ENCODE data around the gene KRTAP12-1. TPM values are rescaled to one million over a fixed set of nuclear protein-coding genes. Genes with fewer than 3 reads are reported as not detected.

KRTAP12-1 gene
- total and polyA plus RNA-seq, 3 donors from 2014 or later: not detected

DNA sequence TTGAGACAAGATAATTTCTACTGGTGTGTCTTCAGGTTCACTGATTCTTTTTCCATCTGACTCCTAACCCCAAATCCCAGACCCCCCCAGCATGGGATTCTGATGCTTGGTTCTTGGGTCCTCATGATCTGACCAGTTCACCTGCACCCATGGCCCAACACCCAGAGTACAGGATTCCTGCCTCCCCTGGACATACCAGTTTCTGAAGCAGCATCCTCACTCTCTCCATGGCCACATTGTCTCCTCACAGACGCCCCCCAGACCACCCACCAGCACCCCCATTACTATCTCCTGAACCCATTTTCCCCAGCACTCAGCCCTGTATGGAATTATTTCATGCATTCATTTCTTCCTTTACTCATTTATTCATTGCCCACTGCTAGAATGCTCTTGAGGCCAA, 25.1 kb downstream of the KRTAP12-1 start:
- TF ChIP-seq, protein P1, sequence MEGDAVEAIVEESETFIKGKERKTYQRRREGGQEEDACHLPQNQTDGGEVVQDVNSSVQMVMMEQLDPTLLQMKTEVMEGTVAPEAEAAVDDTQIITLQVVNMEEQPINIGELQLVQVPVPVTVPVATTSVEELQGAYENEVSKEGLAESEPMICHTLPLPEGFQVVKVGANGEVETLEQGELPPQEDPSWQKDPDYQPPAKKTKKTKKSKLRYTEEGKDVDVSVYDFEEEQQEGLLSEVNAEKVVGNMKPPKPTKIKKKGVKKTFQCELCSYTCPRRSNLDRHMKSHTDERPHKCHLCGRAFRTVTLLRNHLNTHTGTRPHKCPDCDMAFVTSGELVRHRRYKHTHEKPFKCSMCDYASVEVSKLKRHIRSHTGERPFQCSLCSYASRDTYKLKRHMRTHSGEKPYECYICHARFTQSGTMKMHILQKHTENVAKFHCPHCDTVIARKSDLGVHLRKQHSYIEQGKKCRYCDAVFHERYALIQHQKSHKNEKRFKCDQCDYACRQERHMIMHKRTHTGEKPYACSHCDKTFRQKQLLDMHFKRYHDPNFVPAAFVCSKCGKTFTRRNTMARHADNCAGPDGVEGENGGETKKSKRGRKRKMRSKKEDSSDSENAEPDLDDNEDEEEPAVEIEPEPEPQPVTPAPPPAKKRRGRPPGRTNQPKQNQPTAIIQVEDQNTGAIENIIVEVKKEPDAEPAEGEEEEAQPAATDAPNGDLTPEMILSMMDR (IDR thresholded peaks at IDR 0.05): no peak
- TF ChIP-seq POLR2A (IDR thresholded peaks at IDR 0.05): no peak
- WGBS, 2 donors: 48 to 53% methylated on average over 1 of the region's 1 CpG
- H3K4me1 ChIP-seq: no peaks in the 10 kb centered on the region
- no peaks in the 10 kb centered on the region for H3K27me3 ChIP-seq
- no peak overlapping the region for H3K27ac ChIP-seq
- no peak for DNase-seq
- no peaks in the 10 kb centered on the region for H3K36me3 ChIP-seq (ENCODE audit: low read depth, missing control alignments)
- intact Hi-C loops (cut with DNase I; ENCODE audit: low total_unique reads): no loop called here
- no peaks in the 10 kb centered on the region for H3K9me3 ChIP-seq
- no peak overlapping the region for H3K4me3 ChIP-seq

GRCh38 chr21:44654576-44655175, 27.3 kb downstream of the KRTAP12-1 start, which contains the start of gene KRTAP12-4:
KRTAP12-4 (minus strand) TSS chr21:44654659; CDS start chr21:44654614, 45 bp downstream.
- Histone ChIP-seq H3K4me1 (no peaks in the 10 kb centered on the region), H3K27ac (no peak within 1 kb of the TSS), H3K9me3 (no peaks in the 10 kb centered on the region), H3K4me3 (no peak within 1 kb of the TSS), H3K36me3 (ENCODE audit: low read depth, missing control alignments) (no peaks in the 10 kb centered on the region), H3K27me3 (no peaks in the 10 kb centered on the region)
- DNase-seq: no peak
- WGBS, 2 donors: 60 to 81% methylated on average over 8 to 9 of the region's 9 CpGs
- no peak for TF ChIP-seq POLR2A (IDR thresholded peaks at IDR 0.05)
- TF ChIP-seq, protein P1 (IDR thresholded peaks at IDR 0.05): no peak
- intact Hi-C loops (cut with DNase I; ENCODE audit: low total_unique reads): no loop called here

DNA sequence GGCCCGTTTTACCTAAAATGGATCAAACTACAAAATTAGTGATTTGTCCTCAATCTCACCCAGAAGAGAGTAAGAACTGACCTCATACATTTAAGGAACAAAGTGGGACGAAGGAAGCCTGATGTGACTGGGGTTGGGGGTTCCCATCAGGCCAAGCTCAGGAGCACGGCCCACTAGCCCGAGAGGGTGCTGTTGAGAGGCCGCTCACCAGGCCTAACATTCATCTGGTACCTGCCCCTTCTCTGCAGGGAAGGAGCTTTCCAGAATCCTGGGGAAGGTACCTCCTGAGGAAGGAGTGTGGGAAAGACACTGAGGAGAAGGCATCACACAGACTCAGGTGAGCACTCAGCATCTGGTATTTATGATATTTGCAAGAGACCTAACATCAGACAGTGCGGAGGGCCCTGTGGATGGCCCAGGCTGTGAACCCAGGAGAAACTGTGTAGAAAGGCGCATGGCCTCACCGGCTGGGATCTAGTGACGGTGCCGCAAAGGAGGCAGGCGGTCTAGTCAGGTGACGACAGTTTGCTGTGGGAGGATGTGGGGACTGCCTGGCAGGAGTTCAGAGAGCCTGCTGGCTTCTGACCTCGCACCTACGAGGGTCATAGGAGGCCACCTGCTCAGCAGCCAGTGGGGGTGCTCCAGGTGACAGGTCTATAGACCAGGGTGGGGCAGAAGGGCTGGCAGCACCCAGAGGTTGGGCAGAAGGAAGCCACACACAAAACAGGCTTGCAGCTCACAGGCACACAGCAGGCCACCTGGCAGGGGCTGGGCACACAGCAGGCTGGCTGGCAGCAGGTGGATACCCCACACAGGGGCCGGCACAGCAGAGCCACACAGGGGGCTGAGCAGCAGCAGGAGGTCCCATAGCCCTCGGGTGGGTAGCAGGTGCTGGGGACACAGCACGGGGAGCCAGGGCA, 28.0 kb downstream of the KRTAP12-1 start:
- no peak for TF ChIP-seq POLR2A (IDR thresholded peaks at IDR 0.05)
- TF ChIP-seq, protein P1 (IDR thresholded peaks at IDR 0.05): no peak
- no peak overlapping the region for H3K27ac ChIP-seq
- WGBS, 2 donors: 81 to 87% methylated on average over 14 to 17 of the region's 17 CpGs
- H3K36me3 ChIP-seq (ENCODE audit: low read depth, missing control alignments): no peaks in the 10 kb centered on the region
- no peak for DNase-seq
- intact Hi-C loops (cut with DNase I; ENCODE audit: low total_unique reads): no loop called here
- H3K4me3 ChIP-seq: no peak overlapping the region
- H3K27me3 ChIP-seq: no peaks in the 10 kb centered on the region
- H3K9me3 ChIP-seq: no peaks in the 10 kb centered on the region
- H3K4me1 ChIP-seq: no peaks in the 10 kb centered on the region

DNA sequence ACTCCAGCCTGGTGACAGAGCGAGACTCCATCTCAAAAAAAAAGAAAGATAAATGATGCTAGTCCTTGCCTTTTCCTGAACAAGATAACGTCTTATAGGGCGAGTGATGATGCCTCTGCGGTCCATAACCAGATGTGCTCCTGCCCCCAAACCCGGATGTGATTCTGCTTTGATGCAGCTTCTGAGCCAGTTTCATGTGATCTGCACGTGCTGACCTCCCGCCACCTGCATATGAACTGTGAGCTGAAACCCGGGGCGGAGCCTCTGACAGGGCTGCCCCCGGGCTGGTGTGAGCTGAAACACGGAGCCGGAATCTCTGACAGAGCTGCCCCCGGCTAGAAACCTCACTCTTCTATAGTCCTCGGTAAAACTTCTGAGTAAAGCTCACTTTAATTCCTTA, 28.8 kb downstream of the KRTAP12-1 start:
- Histone ChIP-seq H3K36me3 (ENCODE audit: low read depth, missing control alignments) (no peaks in the 10 kb centered on the region), H3K4me3 (no peak overlapping the region), H3K4me1 (no peaks in the 10 kb centered on the region), H3K27ac (no peak overlapping the region), H3K27me3 (no peaks in the 10 kb centered on the region), H3K9me3 (no peaks in the 10 kb centered on the region)
- no peak for DNase-seq
- intact Hi-C loops (cut with DNase I; ENCODE audit: low total_unique reads): no loop called here
- 67 to 74% methylated on average over 14 of the region's 14 CpGs for WGBS, 2 donors
- TF ChIP-seq, protein P1 (IDR thresholded peaks at IDR 0.05): no peak
- no peak for TF ChIP-seq POLR2A (IDR thresholded peaks at IDR 0.05)

Data from testis (tissue), 3 donors.